ENCODE measurements around the gene CEP192.

Gene CEP192

GRCh38 chr18:12947285-12948049, 43.7 kb upstream of the CEP192 start, which contains the start of gene SEH1L:
TSS of gene SEH1L (plus strand) at chr18:12948011. CDS start at chr18:12948122, 111 bp downstream.
- Histone ChIP-seq H3K4me2 (ENCODE audit: low read length) (peak within 1 kb of the TSS; percentile 89), H3K36me3 (ENCODE audit: control insufficient read depth, insufficient read depth, low read length) (no peaks in the 10 kb centered on the region), H3K4me3 (ENCODE audit: low read length) (peak within 1 kb of the TSS; percentile 83), H3K79me2 (ENCODE audit: control insufficient read depth, insufficient read depth, low read length) (peaks cover 19% of the 10 kb centered on the region), H2AK5ac (ENCODE audit: low read length) (no peak within 1 kb of the TSS), H3K4me1 (ENCODE audit: control insufficient read depth, low read depth, low read length) (peaks cover 3% of the 10 kb centered on the region), H2BK15ac (replicated peaks; ENCODE audit: low read depth) (no peak within 1 kb of the TSS), H2BK120ac (ENCODE audit: low read depth, low read length) (no peak within 1 kb of the TSS), H4K5ac (ENCODE audit: low read length) (no peak within 1 kb of the TSS), H4K8ac (ENCODE audit: low read depth, low read length) (peak within 1 kb of the TSS; percentile 83), H3K9ac (ENCODE audit: low read length) (peak within 1 kb of the TSS; percentile 95), H3K27ac (ENCODE audit: low read depth, low read length) (peak within 1 kb of the TSS; percentile 97), H3K18ac (ENCODE audit: low read length) (peak within 1 kb of the TSS; percentile 11), H2BK5ac (ENCODE audit: low read length) (peak within 1 kb of the TSS; percentile 70), H3K56ac (ENCODE audit: low read length) (peak within 1 kb of the TSS; percentile 96), H3K4ac (ENCODE audit: low read depth, low read length) (peak within 1 kb of the TSS; percentile 1), H3K79me1 (ENCODE audit: low read length) (peaks cover 6% of the 10 kb centered on the region), H3K23ac (ENCODE audit: low read length) (peak within 1 kb of the TSS; percentile 59), H3K27me3 (ENCODE audit: insufficient read depth, low read length, poor library complexity) (no peaks in the 10 kb centered on the region)
- no CpG with 5 or more reads among the region's 58 CpGs for WGBS (ENCODE audit: extremely low coverage, insufficient coverage, low lambda C conversion rate)
- peak; percentile 98 for DNase-seq

GRCh38 chr18:12948050-12948804, 42.9 kb upstream of the CEP192 start:
- Histone ChIP-seq H3K79me1 (ENCODE audit: low read length) (peaks cover 6% of the 10 kb centered on the region), H3K36me3 (ENCODE audit: control insufficient read depth, insufficient read depth, low read length) (no peaks in the 10 kb centered on the region), H3K4ac (ENCODE audit: low read depth, low read length) (peak overlapping the region; percentile 1), H3K56ac (ENCODE audit: low read length) (peak overlapping the region; percentile 95), H3K27ac (ENCODE audit: low read depth, low read length) (peak overlapping the region; percentile 97), H3K18ac (ENCODE audit: low read length) (peak overlapping the region; percentile 11), H3K79me2 (ENCODE audit: control insufficient read depth, insufficient read depth, low read length) (peaks cover 23% of the 10 kb centered on the region), H3K4me3 (ENCODE audit: low read length) (peak overlapping the region; percentile 74), H2BK120ac (ENCODE audit: low read depth, low read length) (no peak overlapping the region), H4K5ac (ENCODE audit: low read length) (no peak overlapping the region), H2BK15ac (replicated peaks; ENCODE audit: low read depth) (no peak overlapping the region), H3K23ac (ENCODE audit: low read length) (no peak overlapping the region), H2AK5ac (ENCODE audit: low read length) (no peak overlapping the region), H2BK5ac (ENCODE audit: low read length) (peak overlapping the region; percentile 70), H3K4me1 (ENCODE audit: control insufficient read depth, low read depth, low read length) (peaks cover 3% of the 10 kb centered on the region), H3K27me3 (ENCODE audit: insufficient read depth, low read length, poor library complexity) (no peaks in the 10 kb centered on the region), H3K9ac (ENCODE audit: low read length) (peak overlapping the region; percentile 95), H4K8ac (ENCODE audit: low read depth, low read length) (peak overlapping the region; percentile 83), H3K4me2 (ENCODE audit: low read length) (peak overlapping the region; percentile 79)
- no CpG with 5 or more reads among the region's 81 CpGs for WGBS (ENCODE audit: extremely low coverage, insufficient coverage, low lambda C conversion rate)
- DNase-seq = peak; percentile 94

- H3K9ac ChIP-seq (ENCODE audit: low read length) = no peak overlapping the region
- no CpG with 5 or more reads among the region's 3 CpGs for whole genome bisulfite sequencing (ENCODE audit: extremely low coverage, insufficient coverage, low lambda C conversion rate)
- no peak overlapping the region for H3K56ac ChIP-seq (ENCODE audit: low read length)
- DNase-seq = no peak
- H2AK5ac ChIP-seq (ENCODE audit: low read length) = no peak overlapping the region
- no peak overlapping the region for H4K8ac ChIP-seq (ENCODE audit: low read depth, low read length)
- H3K27ac ChIP-seq (ENCODE audit: low read depth, low read length) = no peak overlapping the region
- no peak overlapping the region for H3K4me3 ChIP-seq (ENCODE audit: low read length)
- H3K4ac ChIP-seq (ENCODE audit: low read depth, low read length) = no peak overlapping the region
- no peak overlapping the region for H3K18ac ChIP-seq (ENCODE audit: low read length)
- peaks cover 12% of the 10 kb centered on the region for H3K79me2 ChIP-seq (ENCODE audit: control insufficient read depth, insufficient read depth, low read length)
- no peaks in the 10 kb centered on the region for H3K4me1 ChIP-seq (ENCODE audit: control insufficient read depth, low read depth, low read length)
- no peak overlapping the region for H2BK120ac ChIP-seq (ENCODE audit: low read depth, low read length)
- H3K4me2 ChIP-seq (ENCODE audit: low read length) = no peak overlapping the region
- no peak overlapping the region for H2BK5ac ChIP-seq (ENCODE audit: low read length)
- peaks cover 9% of the 10 kb centered on the region for H3K79me1 ChIP-seq (ENCODE audit: low read length)
- peaks cover 4% of the 10 kb centered on the region for H3K36me3 ChIP-seq (ENCODE audit: control insufficient read depth, insufficient read depth, low read length)
- no peaks in the 10 kb centered on the region for H3K27me3 ChIP-seq (ENCODE audit: insufficient read depth, low read length, poor library complexity)
- H2BK15ac ChIP-seq (replicated peaks; ENCODE audit: low read depth) = no peak overlapping the region
- H4K5ac ChIP-seq (ENCODE audit: low read length) = no peak overlapping the region
- H3K23ac ChIP-seq (ENCODE audit: low read length) = no peak overlapping the region
Measured at GRCh38 chr18:12958478-12958877, 32.7 kb upstream of the CEP192 start.

- 100% methylated on average over 1 of the region's 2 CpGs for WGBS (ENCODE audit: extremely low coverage, insufficient coverage, low lambda C conversion rate)
- DNase-seq = no peak
- no peaks in the 10 kb centered on the region for H3K4me1 ChIP-seq (ENCODE audit: control insufficient read depth, low read depth, low read length)
Measured at GRCh38 chr18:12960395-12960794, 30.8 kb upstream of the CEP192 start.

GRCh38 chr18:12960853-12961397, 30.2 kb upstream of the CEP192 start:
- H3K9ac ChIP-seq (ENCODE audit: low read length) = no peak overlapping the region
- peaks cover 9% of the 10 kb centered on the region for H3K79me1 ChIP-seq (ENCODE audit: low read length)
- no peak overlapping the region for H3K4ac ChIP-seq (ENCODE audit: low read depth, low read length)
- no peak overlapping the region for H4K8ac ChIP-seq (ENCODE audit: low read depth, low read length)
- no peak overlapping the region for H3K4me2 ChIP-seq (ENCODE audit: low read length)
- peaks cover 6% of the 10 kb centered on the region for H3K36me3 ChIP-seq (ENCODE audit: control insufficient read depth, insufficient read depth, low read length)
- H3K18ac ChIP-seq (ENCODE audit: low read length) = no peak overlapping the region
- H3K4me1 ChIP-seq (ENCODE audit: control insufficient read depth, low read depth, low read length) = no peaks in the 10 kb centered on the region
- no peak for DNase-seq
- H3K56ac ChIP-seq (ENCODE audit: low read length) = no peak overlapping the region
- no peak overlapping the region for H2AK5ac ChIP-seq (ENCODE audit: low read length)
- no peak overlapping the region for H2BK5ac ChIP-seq (ENCODE audit: low read length)
- H3K27ac ChIP-seq (ENCODE audit: low read depth, low read length) = no peak overlapping the region
- H3K4me3 ChIP-seq (ENCODE audit: low read length) = no peak overlapping the region
- H3K27me3 ChIP-seq (ENCODE audit: insufficient read depth, low read length, poor library complexity) = no peaks in the 10 kb centered on the region
- peaks cover 12% of the 10 kb centered on the region for H3K79me2 ChIP-seq (ENCODE audit: control insufficient read depth, insufficient read depth, low read length)
- no CpG with 5 or more reads among the region's 6 CpGs for WGBS (ENCODE audit: extremely low coverage, insufficient coverage, low lambda C conversion rate)
- H2BK120ac ChIP-seq (ENCODE audit: low read depth, low read length) = no peak overlapping the region
- H2BK15ac ChIP-seq (replicated peaks; ENCODE audit: low read depth) = no peak overlapping the region
- no peak overlapping the region for H4K5ac ChIP-seq (ENCODE audit: low read length)
- H3K23ac ChIP-seq (ENCODE audit: low read length) = no peak overlapping the region

More at GRCh38 chr18:12960395-12960794, 30.8 kb upstream of the CEP192 start:
- Histone ChIP-seq H3K27me3 (ENCODE audit: insufficient read depth, low read length, poor library complexity) (no peaks in the 10 kb centered on the region), H3K36me3 (ENCODE audit: control insufficient read depth, insufficient read depth, low read length) (peaks cover 6% of the 10 kb centered on the region), H3K18ac (ENCODE audit: low read length) (no peak overlapping the region), H3K27ac (ENCODE audit: low read depth, low read length) (no peak overlapping the region), H4K5ac (ENCODE audit: low read length) (no peak overlapping the region), H3K4me3 (ENCODE audit: low read length) (no peak overlapping the region), H2BK120ac (ENCODE audit: low read depth, low read length) (no peak overlapping the region), H2BK5ac (ENCODE audit: low read length) (no peak overlapping the region), H3K23ac (ENCODE audit: low read length) (no peak overlapping the region), H3K9ac (ENCODE audit: low read length) (no peak overlapping the region), H3K79me1 (ENCODE audit: low read length) (peaks cover 9% of the 10 kb centered on the region), H3K79me2 (ENCODE audit: control insufficient read depth, insufficient read depth, low read length) (peaks cover 12% of the 10 kb centered on the region), H2AK5ac (ENCODE audit: low read length) (no peak overlapping the region), H2BK15ac (replicated peaks; ENCODE audit: low read depth) (no peak overlapping the region), H4K8ac (ENCODE audit: low read depth, low read length) (no peak overlapping the region), H3K4me2 (ENCODE audit: low read length) (no peak overlapping the region), H3K4ac (ENCODE audit: low read depth, low read length) (no peak overlapping the region), H3K56ac (ENCODE audit: low read length) (no peak overlapping the region)
